GM18951 (cell line): Measurements from ENCODE around the gene WDR70.
"Not testable (repeated sequence)": the region's sequence is repeated elsewhere in the genome, so short reads cannot be mapped to it uniquely, and the experiment has no call there.

Source experiments
- POLR2A ChIP-seq: IDR thresholded peaks from 4 replicates; pipeline ENCODE4 v1.6.1; 2011; ENCODE audit warnings: mild to moderate bottlenecking; ENCODE audit not compliant: insufficient read length, insufficient read depth; ENCODE audit errors: extremely low read depth
- in situ Hi-C: fragments of 300-500 bp; cut with MboI; formaldehyde crosslinking; loops from one replicate; pipeline ENCODE4 v1.12.0; 2022; ENCODE audit warnings: low sequenced_read_pairs, mixed read lengths, inconsistent platforms; ENCODE audit not compliant: unreplicated experiment

WDR70 gene

GRCh38 chr5:37769840-37770239 lies 390.7 kb downstream of the WDR70 start:
- TF ChIP-seq POLR2A, result no peak
- in situ Hi-C loops, result no loop called here

- no peak for TF ChIP-seq POLR2A
- in situ Hi-C loops, result no loop called here
Observed at GRCh38 chr5:37770786-37771185, 391.7 kb downstream of the WDR70 start.

GRCh38 chr5:37771203-37771611 lies 392.1 kb downstream of the WDR70 start:
- no peak for TF ChIP-seq POLR2A
- in situ Hi-C loops, result no loop called here

- in situ Hi-C loops, result no loop called here
- no peak for TF ChIP-seq POLR2A
Observed at GRCh38 chr5:37771731-37772130, 392.6 kb downstream of the WDR70 start.

- no peak for TF ChIP-seq POLR2A
- in situ Hi-C loops, result no loop called here
Observed at GRCh38 chr5:37772255-37772654, 393.1 kb downstream of the WDR70 start.

- no peak for TF ChIP-seq POLR2A
- in situ Hi-C loops, result no loop called here
Observed at GRCh38 chr5:37773809-37774208, 394.7 kb downstream of the WDR70 start.

- in situ Hi-C loops, result no loop called here
- no peak for TF ChIP-seq POLR2A
Observed at GRCh38 chr5:37774912-37775483, 395.9 kb downstream of the WDR70 start.

- in situ Hi-C loops, result no loop called here
- no peak for TF ChIP-seq POLR2A
Observed at GRCh38 chr5:37776826-37777225, 397.7 kb downstream of the WDR70 start.

- in situ Hi-C loops, result no loop called here
- TF ChIP-seq POLR2A, result no peak
Observed at GRCh38 chr5:37777432-37778130, 398.5 kb downstream of the WDR70 start.

- in situ Hi-C loops, result not testable (repeated sequence)
Observed at GRCh38 chr5:37781409-37781808, 402.3 kb downstream of the WDR70 start.

- in situ Hi-C loops, result no loop called here
- no peak for TF ChIP-seq POLR2A
Observed at GRCh38 chr5:37786416-37786815, 407.3 kb downstream of the WDR70 start.

- TF ChIP-seq POLR2A, result no peak
- in situ Hi-C loops, result no loop called here
Observed at GRCh38 chr5:37786862-37787519, 407.9 kb downstream of the WDR70 start.

- in situ Hi-C loops, result no loop called here
Observed at GRCh38 chr5:37787742-37788141, 408.6 kb downstream of the WDR70 start.

GRCh38 chr5:37789991-37790390 lies 410.9 kb downstream of the WDR70 start:
- no peak for TF ChIP-seq POLR2A
- in situ Hi-C loops, result no loop called here

More at GRCh38 chr5:37787742-37788141, 408.6 kb downstream of the WDR70 start:
- TF ChIP-seq POLR2A, result no peak
